HepG2 (cell line): ENCODE measurements around the gene CTDSPL2. TPM values are rescaled to one million over a fixed set of nuclear protein-coding genes. Genes with fewer than 3 reads are reported as not detected.
A peak's percentile ranks its signal among the peaks of the same experiment; 100 is the strongest.

ENCODE experiments used
- JARID2 ChIP-seq: sonication (generic); formaldehyde crosslinking; IDR thresholded peaks from 2 replicates; pipeline ENCODE4 v1.8.1; 2023; ENCODE audit warnings: missing genetic modification reagents, inconsistent platforms; ENCODE audit not compliant: insufficient replicate concordance
- NAIF1 ChIP-seq: sonication (generic); formaldehyde crosslinking; IDR thresholded peaks from 2 replicates; pipeline ENCODE4 v1.5.0; 2020; ENCODE audit warnings: mild to moderate bottlenecking, missing genetic modification reagents, borderline replicate concordance
- SRSF4 ChIP-seq: fragments of 200-400 bp; formaldehyde crosslinking; IDR thresholded peaks from one replicate; pipeline ENCODE4 v1.6.1; 2018; ENCODE audit warnings: mild to moderate bottlenecking, low read depth, low read length, moderate library complexity; ENCODE audit not compliant: poor library complexity, severe bottlenecking
- ZNF180 ChIP-seq: sonication (generic); formaldehyde crosslinking; IDR thresholded peaks from 2 replicates; pipeline ENCODE4 v1.4.0; 2020; ENCODE audit warnings: low read depth, missing genetic modification reagents, borderline replicate concordance
- ZNF256 ChIP-seq: sonication (generic); formaldehyde crosslinking; conservative IDR thresholded peaks from 2 replicates; pipeline ENCODE4 v1.4.0; 2020; ENCODE audit warnings: missing genetic modification reagents
- polyA plus RNA-seq, 8 experiments: library from polyadenylated mRNA; depleted of rRNA in 3 of 8; stranded (reverse) in 7 of 8; unstranded in 1 of 8; fragments of >200 nt; fragmentation: Illumina TruSeq in 4 of 8; extraction: Trizol in 4 of 8; gene quantifications; 2 replicates each; pipeline versions ENCODE4 v1.2.1 to v1.2.3, GENCODE V29; 2011 to 2016; ENCODE audit warnings: low read depth in 4 of 8, missing spikeins in 1 of 8, mixed read lengths in 1 of 8; ENCODE audit not compliant: insufficient read depth in 1 of 8
- total RNA-seq, 5 experiments: library from RNA; depleted of rRNA; stranded (reverse); fragments of >200 nt; fragmentation: Illumina TruSeq; extraction: Trizol; gene quantifications; 2 replicates each; pipeline ENCODE4 v1.2.3, GENCODE V29; 2016; ENCODE audit warnings: low read depth in 1 of 5
- TF ChIP-seq, protein P1 (sequence below): sonication (generic); formaldehyde crosslinking; IDR thresholded peaks from 2 replicates; pipeline ENCODE4 v1.5.1; 2020; ENCODE audit warnings: mild to moderate bottlenecking, missing genetic modification reagents, moderate library complexity
- TF ChIP-seq, protein P2 (sequence below): sonication (generic); formaldehyde crosslinking; IDR thresholded peaks from 2 replicates; pipeline ENCODE4 v1.8.1; 2023; ENCODE audit warnings: missing genetic modification reagents, inconsistent platforms, borderline replicate concordance
- TF ChIP-seq, protein P3 (sequence below): sonication (generic); formaldehyde crosslinking; IDR thresholded peaks from 2 replicates; pipeline ENCODE4 v1.4.0; 2020; ENCODE audit warnings: mild to moderate bottlenecking, missing genetic modification reagents
- TF ChIP-seq, protein P4 (sequence below): sonication (generic); formaldehyde crosslinking; IDR thresholded peaks from 2 replicates; pipeline ENCODE4 v1.5.0; 2020; ENCODE audit warnings: missing genetic modification reagents, mild to moderate bottlenecking, borderline replicate concordance
- TF ChIP-seq, protein P5 (sequence below): sonication (generic); formaldehyde crosslinking; IDR thresholded peaks from 2 replicates; pipeline ENCODE4 v1.5.1; 2020; ENCODE audit warnings: mild to moderate bottlenecking, missing genetic modification reagents, borderline replicate concordance
- TF ChIP-seq, protein P6 (sequence below): sonication (generic); formaldehyde crosslinking; IDR thresholded peaks from 2 replicates; pipeline ENCODE4; 2020; ENCODE audit warnings: missing genetic modification reagents, mild to moderate bottlenecking, borderline replicate concordance

CTDSPL2 gene
- total and polyA plus RNA-seq, 2 of the 13 experiments (the other 11 are each of a cell fraction or from before 2014, with no cell fraction given), result 37.4 to 56.2 TPM

DNA sequence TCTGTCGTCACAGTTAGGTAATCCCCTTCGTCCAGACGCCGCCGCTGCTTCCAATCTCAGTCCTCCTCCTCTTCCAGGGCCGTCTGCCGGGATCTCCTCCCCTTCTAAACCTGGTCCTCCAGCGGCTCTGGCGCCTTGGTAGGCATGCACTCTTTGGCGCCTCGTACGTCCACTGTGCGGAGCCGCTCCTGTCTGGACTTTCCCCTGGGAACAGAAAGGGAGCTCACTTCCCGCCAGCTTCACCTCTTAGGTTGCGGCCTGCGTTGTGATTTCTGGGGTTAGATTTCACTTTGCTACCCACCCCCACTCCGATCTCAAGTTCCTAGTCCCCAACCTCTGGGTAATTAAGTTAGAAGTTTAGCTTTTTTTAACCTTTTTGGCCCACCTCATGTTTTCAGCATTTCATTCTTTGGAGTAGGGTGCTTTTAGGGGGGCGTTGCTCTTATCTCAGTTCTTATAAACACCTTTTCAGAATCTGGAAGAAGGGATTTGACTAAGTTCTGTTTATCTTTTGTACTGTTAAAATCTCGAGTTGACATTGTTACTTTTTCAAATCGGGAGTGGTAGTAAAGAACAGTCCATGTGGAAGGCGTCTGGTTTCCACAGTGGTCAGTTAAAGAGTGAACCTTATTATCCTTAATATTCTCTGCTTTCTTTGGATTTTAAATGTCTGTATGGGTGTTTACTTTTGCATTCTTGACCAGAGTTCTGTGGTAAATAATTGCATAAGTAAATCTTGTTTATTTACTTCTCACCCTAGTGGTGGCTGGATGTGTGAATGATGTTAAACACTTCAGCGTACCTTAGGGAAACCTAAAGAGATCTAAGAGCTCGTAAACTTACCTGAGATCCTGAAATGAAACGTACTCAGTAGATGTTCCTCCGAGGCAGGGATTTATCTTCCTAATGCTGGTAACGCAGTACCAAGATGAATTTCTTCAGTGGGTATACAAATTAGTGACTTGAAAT, 611 bp downstream of the CTDSPL2 start (continued):
- TF ChIP-seq, protein P1, sequence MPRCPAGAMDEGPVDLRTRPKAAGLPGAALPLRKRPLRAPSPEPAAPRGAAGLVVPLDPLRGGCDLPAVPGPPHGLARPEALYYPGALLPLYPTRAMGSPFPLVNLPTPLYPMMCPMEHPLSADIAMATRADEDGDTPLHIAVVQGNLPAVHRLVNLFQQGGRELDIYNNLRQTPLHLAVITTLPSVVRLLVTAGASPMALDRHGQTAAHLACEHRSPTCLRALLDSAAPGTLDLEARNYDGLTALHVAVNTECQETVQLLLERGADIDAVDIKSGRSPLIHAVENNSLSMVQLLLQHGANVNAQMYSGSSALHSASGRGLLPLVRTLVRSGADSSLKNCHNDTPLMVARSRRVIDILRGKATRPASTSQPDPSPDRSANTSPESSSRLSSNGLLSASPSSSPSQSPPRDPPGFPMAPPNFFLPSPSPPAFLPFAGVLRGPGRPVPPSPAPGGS (CRISPR knock-in tag), result no peak
- TF ChIP-seq, protein P2, sequence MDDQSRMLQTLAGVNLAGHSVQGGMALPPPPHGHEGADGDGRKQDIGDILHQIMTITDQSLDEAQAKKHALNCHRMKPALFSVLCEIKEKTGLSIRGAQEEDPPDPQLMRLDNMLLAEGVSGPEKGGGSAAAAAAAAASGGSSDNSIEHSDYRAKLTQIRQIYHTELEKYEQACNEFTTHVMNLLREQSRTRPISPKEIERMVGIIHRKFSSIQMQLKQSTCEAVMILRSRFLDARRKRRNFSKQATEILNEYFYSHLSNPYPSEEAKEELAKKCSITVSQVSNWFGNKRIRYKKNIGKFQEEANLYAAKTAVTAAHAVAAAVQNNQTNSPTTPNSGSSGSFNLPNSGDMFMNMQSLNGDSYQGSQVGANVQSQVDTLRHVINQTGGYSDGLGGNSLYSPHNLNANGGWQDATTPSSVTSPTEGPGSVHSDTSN (CRISPR knock-in tag), result no peak
- TF ChIP-seq, protein P3, sequence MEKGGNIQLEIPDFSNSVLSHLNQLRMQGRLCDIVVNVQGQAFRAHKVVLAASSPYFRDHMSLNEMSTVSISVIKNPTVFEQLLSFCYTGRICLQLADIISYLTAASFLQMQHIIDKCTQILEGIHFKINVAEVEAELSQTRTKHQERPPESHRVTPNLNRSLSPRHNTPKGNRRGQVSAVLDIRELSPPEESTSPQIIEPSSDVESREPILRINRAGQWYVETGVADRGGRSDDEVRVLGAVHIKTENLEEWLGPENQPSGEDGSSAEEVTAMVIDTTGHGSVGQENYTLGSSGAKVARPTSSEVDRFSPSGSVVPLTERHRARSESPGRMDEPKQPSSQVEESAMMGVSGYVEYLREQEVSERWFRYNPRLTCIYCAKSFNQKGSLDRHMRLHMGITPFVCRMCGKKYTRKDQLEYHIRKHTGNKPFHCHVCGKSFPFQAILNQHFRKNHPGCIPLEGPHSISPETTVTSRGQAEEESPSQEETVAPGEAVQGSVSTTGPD, result no peak; the same call in 1 of the 2 replicates
- TF ChIP-seq ZNF180 (no peak), SRSF4 (no peak), ZNF256 (CRISPR knock-in tag) (no peak), NAIF1 (CRISPR knock-in tag) (no peak; the same call in 1 of the 2 replicates), JARID2 (no peak)
- TF ChIP-seq, protein P4, sequence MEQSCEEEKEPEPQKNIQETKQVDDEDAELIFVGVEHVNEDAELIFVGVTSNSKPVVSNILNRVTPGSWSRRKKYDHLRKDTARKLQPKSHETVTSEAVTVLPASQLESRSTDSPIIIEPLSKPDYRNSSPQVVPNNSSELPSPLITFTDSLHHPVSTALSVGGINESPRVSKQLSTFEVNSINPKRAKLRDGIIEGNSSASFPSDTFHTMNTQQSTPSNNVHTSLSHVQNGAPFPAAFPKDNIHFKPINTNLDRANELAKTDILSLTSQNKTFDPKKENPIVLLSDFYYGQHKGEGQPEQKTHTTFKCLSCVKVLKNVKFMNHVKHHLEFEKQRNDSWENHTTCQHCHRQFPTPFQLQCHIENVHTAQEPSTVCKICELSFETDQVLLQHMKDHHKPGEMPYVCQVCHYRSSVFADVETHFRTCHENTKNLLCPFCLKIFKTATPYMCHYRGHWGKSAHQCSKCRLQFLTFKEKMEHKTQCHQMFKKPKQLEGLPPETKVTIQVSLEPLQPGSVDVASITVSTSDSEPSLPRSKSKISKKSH, result peak; percentile 57; the same call in 1 of the 2 replicates
- TF ChIP-seq, protein P5, sequence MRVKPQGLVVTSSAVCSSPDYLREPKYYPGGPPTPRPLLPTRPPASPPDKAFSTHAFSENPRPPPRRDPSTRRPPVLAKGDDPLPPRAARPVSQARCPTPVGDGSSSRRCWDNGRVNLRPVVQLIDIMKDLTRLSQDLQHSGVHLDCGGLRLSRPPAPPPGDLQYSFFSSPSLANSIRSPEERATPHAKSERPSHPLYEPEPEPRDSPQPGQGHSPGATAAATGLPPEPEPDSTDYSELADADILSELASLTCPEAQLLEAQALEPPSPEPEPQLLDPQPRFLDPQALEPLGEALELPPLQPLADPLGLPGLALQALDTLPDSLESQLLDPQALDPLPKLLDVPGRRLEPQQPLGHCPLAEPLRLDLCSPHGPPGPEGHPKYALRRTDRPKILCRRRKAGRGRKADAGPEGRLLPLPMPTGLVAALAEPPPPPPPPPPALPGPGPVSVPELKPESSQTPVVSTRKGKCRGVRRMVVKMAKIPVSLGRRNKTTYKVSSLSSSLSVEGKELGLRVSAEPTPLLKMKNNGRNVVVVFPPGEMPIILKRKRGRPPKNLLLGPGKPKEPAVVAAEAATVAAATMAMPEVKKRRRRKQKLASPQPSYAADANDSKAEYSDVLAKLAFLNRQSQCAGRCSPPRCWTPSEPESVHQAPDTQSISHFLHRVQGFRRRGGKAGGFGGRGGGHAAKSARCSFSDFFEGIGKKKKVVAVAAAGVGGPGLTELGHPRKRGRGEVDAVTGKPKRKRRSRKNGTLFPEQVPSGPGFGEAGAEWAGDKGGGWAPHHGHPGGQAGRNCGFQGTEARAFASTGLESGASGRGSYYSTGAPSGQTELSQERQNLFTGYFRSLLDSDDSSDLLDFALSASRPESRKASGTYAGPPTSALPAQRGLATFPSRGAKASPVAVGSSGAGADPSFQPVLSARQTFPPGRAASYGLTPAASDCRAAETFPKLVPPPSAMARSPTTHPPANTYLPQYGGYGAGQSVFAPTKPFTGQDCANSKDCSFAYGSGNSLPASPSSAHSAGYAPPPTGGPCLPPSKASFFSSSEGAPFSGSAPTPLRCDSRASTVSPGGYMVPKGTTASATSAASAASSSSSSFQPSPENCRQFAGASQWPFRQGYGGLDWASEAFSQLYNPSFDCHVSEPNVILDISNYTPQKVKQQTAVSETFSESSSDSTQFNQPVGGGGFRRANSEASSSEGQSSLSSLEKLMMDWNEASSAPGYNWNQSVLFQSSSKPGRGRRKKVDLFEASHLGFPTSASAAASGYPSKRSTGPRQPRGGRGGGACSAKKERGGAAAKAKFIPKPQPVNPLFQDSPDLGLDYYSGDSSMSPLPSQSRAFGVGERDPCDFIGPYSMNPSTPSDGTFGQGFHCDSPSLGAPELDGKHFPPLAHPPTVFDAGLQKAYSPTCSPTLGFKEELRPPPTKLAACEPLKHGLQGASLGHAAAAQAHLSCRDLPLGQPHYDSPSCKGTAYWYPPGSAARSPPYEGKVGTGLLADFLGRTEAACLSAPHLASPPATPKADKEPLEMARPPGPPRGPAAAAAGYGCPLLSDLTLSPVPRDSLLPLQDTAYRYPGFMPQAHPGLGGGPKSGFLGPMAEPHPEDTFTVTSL (CRISPR knock-in tag), result no peak
- TF ChIP-seq, protein P6, sequence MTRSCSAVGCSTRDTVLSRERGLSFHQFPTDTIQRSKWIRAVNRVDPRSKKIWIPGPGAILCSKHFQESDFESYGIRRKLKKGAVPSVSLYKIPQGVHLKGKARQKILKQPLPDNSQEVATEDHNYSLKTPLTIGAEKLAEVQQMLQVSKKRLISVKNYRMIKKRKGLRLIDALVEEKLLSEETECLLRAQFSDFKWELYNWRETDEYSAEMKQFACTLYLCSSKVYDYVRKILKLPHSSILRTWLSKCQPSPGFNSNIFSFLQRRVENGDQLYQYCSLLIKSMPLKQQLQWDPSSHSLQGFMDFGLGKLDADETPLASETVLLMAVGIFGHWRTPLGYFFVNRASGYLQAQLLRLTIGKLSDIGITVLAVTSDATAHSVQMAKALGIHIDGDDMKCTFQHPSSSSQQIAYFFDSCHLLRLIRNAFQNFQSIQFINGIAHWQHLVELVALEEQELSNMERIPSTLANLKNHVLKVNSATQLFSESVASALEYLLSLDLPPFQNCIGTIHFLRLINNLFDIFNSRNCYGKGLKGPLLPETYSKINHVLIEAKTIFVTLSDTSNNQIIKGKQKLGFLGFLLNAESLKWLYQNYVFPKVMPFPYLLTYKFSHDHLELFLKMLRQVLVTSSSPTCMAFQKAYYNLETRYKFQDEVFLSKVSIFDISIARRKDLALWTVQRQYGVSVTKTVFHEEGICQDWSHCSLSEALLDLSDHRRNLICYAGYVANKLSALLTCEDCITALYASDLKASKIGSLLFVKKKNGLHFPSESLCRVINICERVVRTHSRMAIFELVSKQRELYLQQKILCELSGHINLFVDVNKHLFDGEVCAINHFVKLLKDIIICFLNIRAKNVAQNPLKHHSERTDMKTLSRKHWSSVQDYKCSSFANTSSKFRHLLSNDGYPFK, result no peak
